GM19238 (cell line): Measurements from ENCODE around the gene ABHD6.
"Not testable (repeated sequence)": the region's sequence is repeated elsewhere in the genome, so short reads cannot be mapped to it uniquely, and the experiment has no call there.

Experiments
- DNase-seq: peaks from one replicate; pipeline ENCODE4 v3.0.0; 2011; ENCODE audit warnings: low spot score; ENCODE audit not compliant: insufficient read length

ABHD6 gene

DNA sequence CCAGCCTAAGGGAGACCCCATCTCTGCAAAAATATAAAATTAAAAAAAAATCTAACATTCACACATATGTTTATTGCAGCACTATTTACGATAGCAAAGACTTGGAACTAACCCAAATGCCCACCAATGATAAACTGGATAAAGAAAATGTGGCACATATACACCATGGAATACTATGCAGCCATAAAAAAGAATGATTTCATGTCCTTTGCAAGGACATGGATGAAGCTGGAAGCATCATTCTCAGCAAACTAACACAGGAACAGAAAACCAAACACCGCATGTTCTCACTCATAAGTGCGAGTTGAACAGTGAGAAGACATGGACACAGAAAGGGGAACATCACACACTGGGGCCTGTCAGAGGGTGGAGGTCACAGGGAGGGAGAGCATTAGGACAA is 35.8 kb downstream of the ABHD6 start:
- not testable (repeated sequence) for DNase-seq

DNA sequence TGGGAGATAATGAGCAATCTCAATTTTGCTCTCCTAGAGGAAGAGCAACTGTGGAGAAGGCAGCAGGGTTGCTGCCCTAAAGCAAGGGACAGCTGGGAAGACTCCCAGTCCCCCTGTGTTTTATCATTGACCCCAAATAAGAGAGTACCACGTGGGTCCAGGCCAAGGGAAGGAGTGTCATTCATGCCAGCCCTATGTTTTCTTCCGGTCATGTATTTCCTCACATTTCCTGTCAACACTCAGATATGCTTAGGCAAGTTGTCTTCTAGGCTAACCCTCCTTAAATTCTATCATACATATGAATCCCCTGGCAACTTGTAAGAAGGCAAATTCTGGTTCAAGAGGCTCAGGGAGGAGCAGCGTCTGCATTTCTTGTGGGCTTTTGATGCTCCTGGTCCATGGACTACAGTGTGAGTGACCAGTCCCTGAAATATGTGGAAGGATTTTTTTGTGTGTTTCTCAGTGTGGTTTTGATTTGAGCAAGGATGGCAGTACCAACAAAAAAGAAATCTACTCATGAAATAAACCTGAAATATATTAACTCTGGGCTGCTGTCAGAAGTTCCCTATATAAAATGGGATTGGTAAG is 36.5 kb downstream of the ABHD6 start:
- no peak for DNase-seq

DNA sequence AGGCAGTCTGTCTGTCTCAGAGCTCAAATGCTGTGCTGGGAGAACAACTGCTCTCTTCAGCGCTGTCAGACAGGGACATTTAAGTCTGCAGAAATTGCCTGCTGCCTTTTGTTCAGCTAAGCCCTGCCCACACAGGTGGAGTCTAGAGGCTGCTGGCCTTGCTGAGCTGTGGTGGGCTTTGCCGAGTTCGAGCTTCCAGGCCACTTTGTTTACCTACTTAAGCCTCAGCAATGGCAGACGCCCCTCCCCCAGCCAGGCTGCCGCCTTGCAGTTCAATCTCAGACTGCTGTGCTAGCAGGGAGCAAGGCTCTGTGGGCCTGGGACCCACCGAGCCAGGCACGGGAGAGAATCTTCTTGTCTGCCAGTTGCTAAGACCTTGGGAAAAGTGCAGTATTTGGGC is 43.5 kb downstream of the ABHD6 start:
- DNase-seq: no peak

DNA sequence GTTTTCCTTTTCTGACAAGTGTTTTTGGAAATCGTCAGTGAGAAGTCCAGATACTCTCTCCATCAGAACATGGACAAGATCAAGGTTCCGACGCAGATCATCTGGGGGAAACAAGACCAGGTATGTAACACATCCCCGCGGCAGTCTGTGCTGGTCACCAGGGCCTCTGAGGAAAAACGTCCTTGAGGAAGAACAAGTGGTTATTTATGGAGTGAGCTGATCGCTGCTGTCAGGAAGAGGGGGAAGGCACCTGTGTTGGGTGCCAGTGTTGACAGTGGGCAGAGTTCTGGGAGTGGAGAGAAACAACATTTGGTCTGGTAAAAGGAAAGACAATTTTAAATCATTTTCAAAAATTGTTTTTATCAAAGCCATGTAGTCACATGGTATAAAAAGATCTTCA is 47.7 kb downstream of the ABHD6 start:
- no peak for DNase-seq

DNA sequence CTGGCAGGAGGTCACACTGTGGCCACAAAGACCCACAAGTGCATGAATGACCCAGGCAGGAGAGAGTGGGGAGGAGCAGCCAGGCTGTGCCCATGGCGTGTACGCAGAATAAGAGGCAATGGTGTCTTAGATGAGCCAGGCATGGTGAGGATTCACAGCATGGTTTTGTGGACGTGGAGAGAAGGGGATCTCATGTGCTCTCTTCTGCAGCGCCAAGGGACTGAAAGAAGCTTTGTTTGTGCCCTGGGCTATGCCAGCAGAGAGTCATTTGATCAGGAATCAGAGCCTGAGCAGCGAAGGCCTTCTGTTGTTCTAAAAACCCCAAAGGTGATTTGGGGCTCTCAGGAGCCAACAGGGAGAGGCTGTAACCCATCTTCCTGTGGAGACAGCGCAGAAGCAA is 49.8 kb downstream of the ABHD6 start:
- no peak for DNase-seq

DNA sequence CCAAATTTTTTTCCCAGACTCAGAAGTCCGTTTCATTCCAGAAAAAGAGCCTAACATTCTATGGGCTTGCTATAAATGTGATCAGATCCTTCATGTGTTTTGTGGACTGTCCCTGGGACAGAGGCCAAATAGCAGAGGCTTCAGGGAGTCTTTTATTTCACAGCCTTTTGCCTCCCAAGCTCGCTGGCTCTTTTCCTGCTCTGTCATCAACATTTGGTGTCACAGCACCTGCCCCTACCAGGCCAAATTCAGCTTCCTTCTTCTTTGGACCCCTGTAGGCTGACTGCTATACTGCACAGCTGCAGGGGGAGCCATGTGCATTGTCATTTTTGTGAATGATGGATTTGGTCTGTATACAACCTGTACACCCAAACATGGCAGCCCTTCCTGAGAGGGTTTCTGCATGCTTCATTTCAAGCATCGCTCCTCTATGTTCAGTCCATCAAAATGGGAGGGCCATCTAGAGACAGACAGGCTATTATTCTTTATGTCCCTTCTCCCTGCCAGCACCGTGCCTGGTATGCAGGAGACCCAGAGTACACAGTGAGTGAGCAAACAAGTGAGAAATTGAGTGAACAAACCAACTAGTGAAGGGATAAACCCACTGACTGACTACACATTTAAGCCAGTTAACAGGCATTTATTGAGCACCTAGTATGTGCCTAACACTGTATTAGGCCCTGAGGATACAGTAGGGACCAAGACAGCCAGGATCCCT is 50.6 kb downstream of the ABHD6 start:
- no peak for DNase-seq

DNA sequence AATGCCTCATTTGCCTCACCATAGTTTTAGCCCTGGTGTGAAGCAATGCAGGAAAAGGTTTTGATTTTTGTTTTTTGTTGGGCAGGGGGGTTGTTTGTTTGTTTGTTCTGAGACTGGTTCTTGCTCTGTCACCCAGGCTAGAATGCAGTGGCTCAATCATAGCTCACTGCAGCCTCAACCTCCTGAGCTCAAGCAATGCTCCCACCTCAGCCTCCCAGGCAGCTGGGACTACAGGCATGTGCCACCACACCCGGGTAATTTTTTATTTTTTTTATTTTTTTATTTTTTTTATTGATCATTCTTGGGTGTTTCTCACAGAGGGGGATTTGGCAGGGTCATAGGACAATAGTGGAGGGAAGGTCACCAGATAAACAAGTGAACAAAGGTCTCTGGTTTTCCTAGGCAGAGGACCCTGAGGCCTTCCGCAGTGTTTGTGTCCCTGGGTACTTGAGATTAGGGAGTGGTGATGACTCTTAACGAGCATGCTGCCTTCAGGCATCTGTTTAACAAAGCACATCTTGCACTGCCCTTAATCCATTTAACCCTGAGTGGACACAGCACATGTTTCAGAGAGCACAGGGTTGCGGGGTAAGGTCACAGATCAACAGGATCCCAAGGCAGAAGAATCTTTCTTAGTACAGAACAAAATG is 51.5 kb downstream of the ABHD6 start:
- DNase-seq: not testable (repeated sequence)

DNA sequence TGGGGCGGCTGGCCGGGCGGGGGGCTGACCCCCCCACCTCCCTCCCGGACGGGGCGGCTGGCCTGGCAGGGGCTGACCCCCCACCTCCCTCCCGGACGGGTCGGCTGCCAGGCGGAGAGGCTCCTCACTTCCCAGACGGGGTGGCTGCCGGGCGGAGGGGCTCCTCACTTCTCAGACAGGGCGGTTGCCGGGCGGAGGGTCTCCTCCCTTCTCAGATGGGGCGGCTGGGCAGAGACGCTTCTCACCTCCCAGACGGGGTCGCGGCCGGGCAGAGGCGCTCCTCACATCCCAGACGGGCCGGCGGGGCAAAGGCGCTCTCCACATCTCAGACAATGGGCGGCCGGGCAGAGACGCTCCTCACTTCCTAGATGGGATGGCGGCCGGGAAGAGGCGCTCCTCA is 52.9 kb downstream of the ABHD6 start:
- DNase-seq: not testable (repeated sequence)

DNA sequence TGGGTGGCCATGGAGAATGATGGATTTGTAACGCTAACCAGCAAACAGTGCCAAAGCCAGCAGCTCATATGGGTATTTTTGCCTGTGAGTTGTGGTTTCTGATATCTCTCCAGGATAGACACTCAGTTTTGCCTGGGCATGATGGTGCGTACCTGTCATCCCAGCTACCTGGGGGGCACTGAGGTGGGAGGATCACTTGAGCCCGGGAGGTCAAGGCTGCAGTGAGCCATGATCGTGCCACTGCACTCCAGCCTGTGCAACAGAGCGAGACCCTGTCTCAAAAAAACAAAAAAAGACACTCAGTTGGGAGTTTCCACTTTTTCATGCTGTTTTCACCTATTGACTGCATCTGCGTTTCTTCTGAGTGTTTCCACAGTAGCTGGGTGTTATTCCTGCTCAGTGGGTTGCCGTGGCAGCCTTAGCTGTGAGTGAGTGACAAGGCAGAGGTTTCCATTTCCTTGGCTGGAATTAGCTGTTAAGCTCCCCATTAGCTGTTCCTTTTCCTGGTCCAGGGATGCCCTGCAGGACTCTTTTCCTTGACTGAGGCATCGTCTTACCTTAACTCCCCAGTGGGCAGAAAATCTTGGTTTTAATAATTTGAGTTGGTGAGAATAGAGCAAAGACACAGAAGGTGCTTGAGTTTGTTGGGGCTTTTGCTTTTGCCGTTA is 54.2 kb downstream of the ABHD6 start:
- DNase-seq: no peak

DNA sequence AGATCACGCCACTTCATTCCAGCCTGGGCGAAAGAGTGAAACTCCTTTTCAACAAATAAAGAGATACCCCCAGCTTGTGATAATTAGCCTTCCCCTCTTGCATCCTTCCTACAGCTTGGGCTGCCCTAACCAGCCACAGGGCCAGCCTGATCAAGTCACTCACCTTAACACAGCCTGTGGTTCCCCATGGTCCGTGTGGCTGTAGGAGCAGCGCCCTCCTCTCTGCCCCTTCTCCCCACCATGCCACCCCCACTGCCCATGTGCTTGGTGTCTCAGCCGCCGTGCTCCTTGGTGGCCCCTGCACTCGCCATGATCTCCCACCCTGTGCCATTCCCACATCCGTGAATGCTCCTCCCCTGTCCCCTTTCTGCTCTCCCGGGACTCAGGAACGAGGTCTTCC is 55.3 kb downstream of the ABHD6 start:
- no peak for DNase-seq

DNA sequence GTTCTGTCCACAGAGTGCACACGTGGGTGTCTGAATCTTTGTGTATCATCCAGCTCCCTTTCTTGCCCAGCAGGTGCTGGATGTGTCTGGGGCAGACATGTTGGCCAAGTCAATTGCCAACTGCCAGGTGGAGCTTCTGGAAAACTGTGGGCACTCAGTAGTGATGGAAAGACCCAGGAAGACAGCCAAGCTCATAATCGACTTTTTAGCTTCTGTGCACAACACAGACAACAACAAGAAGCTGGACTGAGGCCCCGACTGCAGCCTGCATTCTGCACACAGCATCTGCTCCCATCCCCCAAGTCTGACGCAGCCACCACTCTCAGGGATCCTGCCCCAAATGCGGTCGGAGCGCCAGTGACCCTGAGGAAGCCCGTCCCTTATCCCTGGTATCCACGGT is 55.9 kb downstream of the ABHD6 start:
- DNase-seq: no peak

DNA sequence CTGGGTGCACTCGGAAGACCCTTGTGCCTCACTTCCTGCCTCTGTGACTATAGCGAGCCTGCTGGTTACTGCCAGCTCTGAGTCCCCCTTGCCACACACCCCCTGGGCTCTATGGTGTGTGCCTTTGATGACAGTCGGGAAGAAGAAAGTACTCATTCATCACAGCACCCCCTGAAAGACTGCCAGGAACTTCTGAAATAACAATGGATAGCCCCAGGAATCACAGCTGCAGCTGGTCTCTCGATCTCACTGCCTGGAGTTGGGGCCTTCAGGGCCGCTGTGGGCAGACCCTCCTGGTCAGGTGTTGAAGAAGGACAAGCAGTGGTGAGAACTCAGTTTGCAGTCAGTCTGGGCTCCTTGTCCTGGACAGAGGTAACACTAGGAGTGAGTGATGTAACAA is 58.7 kb downstream of the ABHD6 start:
- DNase-seq: no peak

DNA sequence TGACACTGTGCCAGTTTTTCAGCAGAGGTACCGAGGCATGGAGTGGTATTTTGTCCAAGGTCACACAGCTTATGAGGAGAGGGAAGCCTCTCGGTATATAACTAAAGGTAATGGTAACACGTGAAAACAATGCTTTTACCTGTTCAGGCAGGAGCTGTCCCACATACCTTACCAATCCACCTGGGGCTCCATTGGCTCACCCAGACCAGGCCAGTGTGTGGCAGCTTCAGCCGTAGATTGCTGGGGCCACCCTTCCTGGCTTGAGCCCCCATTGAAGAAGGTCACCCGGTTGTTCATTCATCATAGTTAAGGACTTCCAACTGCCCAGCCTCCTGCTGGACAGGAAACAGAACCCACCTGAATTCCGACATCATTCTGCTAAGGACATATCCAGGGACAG is 59.3 kb downstream of the ABHD6 start:
- DNase-seq: no peak

DNA sequence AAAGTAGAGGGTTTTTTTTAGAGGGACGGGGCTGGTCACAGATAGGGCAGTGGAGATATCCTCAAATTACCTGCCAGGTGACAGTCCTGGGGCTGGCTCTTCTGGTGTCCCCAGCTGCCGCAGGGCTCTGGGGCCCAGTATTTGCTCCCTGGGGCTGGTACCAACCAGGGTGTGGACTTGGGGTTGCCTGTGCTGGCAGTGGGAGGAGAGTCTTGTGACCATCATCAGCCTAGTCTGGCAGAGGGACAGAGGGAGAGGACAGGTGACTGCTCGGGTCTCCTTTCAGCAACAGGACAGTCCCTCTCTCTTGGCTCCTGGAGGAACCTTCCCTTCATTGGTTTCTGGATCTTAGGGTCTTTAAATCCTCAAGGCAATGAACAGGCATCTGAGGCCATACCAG is 60.6 kb downstream of the ABHD6 start:
- no peak for DNase-seq

DNA sequence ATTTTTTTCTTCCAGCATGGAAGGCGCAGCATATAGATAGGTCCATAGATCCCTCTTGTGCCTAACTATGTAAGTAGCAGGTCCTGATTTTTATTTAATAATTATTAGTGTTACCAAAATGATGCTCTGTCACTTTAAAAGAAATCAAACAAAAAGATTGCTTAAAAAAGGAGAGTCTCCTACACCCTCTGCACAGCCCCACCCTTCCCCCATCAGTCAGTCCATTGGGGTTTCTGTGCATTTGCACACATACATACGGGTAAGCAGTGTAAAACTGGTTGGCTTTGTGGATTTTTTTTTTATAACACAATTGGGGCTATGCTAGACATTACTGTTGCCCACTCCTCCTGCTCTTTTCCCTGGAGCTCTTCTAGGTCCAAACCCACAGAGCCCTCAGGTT is 61.5 kb downstream of the ABHD6 start:
- DNase-seq: no peak

DNA sequence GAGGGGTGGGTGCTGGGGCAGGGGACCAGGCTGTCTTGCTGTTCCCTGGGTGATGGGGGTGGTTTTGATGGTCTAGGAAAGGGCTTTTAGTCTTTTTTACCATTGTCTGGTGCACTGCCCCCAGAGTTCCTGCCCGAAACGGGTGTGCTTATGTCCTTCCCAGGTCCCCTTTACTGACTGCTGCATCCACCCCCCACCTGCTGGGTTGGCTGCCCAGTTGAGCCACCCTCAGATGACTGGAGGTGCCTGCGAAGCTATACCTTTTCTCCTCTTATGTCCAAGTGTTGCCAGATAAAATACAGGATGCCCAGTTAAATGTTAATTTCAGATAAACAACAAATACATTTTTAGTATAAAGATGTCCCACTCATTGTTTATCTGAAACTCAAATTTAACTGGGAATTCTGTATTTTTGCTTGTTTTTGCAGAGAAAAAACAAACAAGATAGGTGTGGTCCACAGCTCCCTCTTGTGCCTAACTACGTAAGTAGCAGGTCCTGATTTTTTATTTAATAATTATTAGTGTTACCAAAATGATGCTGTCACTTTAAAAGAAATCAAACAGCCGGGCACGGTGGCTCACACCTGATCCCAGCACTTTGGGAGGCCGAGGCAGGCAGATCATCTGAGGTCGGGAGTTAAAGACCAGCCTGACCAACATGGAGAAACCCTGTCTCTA is 62.4 kb downstream of the ABHD6 start:
- DNase-seq: no peak

DNA sequence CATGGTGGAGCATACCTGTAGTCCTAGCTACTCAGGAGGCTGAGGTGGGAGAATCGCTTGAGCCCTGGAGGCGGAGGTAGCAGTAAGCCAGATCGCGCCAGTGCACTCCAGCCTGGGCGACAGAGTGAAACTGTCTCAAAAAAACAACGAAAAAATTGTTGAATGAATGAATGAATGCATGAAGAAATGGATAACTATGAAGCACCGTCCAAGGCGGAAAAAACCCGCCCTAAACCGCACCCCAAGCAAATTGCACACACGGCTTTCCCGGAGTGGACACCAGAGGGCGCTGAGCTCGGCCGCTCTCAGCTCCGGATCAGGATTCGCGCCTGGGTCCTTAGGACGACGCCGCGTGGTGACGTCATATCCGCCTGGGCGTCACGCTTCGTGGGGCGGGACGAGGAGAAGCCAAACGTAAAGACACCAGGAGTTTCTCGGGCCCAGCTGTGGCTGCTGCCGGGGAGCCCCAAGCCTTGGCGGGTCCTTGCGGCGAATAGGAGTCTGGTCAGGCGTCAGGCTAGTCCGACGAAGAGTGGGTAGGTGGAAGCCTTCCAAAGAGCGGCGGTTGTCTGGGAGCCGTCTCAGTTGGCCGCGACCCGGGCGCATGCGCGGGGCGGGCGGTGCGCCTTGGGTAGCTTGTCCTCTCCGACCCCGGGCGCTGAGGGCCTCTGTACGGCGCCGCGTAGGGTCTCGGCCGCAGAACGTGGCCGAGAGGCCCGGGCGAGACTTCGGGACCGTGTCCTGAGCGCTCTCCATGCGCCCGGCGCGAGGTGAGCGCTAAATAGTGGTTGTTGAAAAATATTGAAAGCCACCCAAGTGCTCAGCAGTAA is 68.5 kb downstream of the ABHD6 start, which contains the start of the genes HTD2 and RPP14:
Gene HTD2 (plus strand): TSS at position 639 of the 830 bp plus-strand sequence. CDS start 11,094 bp downstream, outside the sequence.
Gene RPP14 (plus strand): TSS at position 364 of the 830 bp plus-strand sequence. CDS start 4,085 bp downstream, outside the sequence.
- DNase-seq: peak; percentile 83

DNA sequence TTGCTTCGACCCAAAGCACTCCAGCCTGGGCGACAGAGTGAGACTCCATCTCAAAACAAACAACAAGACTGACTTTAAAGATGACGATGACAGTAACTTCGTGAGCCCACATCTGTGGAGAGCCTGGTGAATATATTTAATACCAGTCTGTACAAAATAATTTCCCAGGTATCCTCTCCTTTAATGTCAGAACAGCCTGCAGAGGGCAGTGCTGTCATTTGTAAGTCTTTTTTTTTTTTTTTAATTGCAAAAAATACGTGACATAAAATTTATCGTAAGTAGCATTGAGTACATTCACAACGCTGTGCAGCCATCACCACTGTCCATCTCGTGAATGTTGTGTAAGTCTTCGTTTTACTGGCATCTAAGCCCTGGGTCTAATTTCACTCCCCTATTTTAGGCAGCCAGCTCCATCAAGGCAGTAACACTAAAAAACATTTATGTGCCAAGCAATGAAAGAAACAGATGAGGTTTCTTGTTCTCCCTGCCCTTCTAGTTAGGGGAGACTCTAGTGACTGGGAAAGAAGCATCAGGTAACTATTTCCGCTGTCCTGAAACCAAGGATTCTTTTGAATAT is 70.1 kb downstream of the ABHD6 start:
- no peak for DNase-seq

DNA sequence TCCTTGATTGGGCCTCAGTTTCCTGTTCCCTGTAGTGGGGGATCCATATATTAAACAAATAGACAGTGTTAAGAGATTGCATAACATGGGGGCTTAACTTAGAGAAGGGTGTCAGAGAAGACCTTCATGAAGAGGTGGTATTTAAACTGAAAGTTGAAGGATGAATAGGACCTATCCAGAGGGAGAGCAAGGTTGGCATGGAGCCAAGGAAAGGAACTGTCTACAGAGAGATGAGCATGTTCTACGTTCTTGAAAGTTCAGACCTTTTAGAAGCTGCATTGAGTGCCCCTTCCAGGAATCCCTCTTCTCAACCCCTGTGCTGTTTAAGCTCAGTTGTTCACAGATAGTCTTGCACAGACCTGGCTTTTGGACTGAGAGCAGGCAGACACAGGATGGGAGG is 71.1 kb downstream of the ABHD6 start:
- no peak for DNase-seq

DNA sequence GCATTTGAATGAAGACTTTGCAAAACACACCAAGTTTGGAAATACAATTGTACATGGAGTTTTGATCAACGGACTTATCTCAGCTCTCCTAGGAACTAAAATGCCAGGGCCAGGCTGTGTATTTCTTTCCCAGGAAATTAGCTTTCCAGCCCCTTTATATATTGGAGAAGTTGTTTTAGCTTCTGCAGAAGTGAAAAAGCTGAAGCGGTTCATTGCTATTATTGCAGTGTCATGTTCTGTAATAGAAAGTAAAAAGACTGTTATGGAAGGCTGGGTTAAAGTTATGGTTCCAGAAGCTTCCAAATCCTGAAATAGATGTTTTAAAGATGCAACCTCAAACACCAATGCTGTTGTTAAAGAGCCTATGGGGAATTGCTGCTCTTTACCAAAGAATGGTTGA is 80.2 kb downstream of the ABHD6 start:
- DNase-seq: no peak
